HCEC 1CT (cell line): ENCODE results near the gene ZDHHC14.
"Not testable (repeated sequence)": the region's sequence is repeated elsewhere in the genome, so short reads cannot be mapped to it uniquely, and the experiment has no call there.

ENCODE experiments used
- DNase-seq: peaks from one replicate; pipeline ENCODE4 v3.0.0-alpha.2; 2017

ZDHHC14 gene

DNA sequence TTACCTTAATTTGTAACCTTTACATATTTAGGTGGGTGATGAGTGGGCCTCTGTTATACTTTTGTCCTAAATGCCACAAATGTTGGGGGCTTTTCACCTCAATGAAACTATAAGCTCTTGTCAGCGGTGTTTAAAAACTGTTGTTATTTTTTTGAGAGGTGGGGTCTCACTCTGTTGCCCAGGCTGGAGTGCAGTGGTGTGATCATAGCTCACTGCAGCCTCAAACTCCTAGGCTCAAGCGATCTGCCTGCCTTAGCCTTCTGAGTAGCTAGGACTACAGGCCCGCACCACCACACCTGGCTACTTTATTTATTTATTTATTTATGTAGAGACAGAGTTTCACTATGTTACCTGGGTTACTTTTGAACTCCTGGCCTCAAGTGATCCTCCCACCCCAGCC lies 66.7 kb downstream of the ZDHHC14 start:
- no peak for DNase-seq

DNA sequence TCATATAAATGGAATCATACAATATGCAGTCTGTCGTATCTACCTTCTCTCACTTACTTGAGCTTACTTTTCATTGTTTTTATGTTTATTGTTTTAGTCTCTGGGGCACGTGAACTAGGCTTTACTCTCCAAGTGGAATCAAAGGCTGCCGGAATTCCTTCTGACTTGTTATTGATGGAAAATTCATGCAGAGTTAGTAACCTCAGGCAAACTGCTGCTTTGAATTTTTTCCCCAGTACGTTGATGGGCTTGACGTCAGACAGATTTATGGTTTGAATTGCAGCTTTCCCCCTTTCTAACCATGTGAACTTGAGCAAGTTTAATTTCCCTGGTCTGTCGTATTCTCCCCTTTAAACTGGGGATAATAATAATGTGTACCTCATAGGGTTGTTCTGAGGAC lies 68.6 kb downstream of the ZDHHC14 start:
- no peak for DNase-seq

DNA sequence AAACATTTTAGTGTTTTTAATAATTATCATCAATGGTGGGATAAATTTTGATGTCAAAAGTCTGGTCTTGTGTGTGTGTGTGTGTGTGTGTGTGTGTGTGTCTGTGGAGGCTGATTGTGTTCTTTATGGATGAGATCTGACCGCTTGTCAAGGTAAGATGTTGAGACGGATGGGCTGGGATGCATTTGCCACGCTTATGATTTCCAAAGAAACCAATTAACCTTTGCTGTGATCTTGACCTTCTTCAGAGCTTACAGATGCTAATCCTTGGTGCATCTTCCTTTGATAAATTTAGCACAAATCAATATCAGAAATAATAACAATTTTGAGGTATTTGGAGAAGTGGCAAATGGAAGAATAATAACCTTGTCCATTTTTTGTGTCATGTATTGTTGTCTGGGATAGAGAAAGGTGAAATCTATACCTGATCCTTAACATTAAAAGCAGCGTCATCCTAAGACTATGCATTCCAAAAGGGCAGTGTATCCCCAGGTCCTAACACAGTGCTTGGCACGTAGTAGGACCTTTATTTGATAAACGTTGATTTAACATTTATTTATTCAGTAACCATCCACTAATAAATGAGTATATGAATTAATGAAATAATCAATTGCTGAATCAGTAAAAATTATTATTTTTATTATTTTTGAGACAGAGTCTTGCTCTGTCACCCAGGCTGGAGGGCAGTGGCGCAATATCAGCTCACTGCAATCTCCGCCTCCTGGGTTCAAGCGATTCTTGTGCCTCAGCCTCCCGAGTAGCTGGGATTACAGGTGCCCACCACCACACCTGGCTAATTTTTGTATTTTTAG lies 70.1 kb downstream of the ZDHHC14 start:
- no peak for DNase-seq

DNA sequence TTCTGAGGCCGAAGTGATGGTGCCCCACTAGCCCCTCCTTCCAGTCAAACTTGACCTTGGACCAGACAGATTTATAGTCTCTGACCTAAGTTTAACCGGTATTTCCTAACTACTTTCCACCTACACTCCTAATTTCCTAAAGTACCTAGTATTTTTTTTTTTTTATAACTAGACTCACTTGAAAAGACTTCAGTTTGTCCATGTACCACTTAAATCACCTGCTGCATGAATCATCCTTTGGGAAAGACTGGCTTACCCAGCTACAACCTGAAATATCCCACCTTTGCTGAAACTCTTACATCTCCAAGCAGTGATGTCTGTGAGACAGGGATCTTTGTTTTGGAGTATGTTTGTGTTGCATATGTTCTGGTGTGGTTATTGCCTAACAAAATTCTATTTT lies 71.1 kb downstream of the ZDHHC14 start:
- DNase-seq, result no peak

DNA sequence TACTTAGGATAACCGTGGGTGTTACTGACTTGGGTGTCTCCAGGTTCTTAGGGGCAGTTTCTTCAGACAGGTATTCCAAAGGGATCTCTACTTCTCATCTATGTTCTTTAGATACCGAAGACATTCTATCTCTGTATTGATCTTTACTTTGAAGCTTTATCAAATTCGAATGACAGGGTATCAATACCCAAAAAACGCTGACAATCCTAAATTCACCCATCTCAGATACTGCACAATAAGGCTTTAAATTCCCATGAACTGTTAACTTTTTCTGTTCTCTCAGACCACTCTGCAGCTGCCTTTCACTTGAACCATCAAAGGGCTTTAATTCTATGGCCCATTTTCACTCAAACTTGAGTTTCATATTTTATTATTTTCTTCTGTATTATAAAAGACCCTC lies 72.1 kb downstream of the ZDHHC14 start:
- no peak for DNase-seq

DNA sequence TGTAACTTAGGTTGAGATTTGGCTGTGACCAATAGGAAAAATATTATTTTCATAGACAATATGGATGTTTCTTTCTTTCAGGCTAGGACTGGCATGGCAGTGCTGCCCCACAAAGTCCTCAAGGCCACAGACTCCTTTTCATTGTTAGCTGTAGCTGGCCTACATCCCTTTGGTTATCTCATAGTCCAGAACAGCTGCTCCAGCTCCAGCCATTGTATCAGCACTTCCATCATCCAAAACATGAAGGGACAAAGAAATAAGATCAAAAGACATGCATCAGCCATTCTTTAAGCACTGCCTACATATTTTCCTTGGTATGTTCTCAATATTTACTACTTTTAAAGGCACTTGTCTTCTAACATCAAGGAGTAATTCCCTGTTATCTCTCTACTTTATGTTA lies 73.0 kb downstream of the ZDHHC14 start:
- no peak for DNase-seq

DNA sequence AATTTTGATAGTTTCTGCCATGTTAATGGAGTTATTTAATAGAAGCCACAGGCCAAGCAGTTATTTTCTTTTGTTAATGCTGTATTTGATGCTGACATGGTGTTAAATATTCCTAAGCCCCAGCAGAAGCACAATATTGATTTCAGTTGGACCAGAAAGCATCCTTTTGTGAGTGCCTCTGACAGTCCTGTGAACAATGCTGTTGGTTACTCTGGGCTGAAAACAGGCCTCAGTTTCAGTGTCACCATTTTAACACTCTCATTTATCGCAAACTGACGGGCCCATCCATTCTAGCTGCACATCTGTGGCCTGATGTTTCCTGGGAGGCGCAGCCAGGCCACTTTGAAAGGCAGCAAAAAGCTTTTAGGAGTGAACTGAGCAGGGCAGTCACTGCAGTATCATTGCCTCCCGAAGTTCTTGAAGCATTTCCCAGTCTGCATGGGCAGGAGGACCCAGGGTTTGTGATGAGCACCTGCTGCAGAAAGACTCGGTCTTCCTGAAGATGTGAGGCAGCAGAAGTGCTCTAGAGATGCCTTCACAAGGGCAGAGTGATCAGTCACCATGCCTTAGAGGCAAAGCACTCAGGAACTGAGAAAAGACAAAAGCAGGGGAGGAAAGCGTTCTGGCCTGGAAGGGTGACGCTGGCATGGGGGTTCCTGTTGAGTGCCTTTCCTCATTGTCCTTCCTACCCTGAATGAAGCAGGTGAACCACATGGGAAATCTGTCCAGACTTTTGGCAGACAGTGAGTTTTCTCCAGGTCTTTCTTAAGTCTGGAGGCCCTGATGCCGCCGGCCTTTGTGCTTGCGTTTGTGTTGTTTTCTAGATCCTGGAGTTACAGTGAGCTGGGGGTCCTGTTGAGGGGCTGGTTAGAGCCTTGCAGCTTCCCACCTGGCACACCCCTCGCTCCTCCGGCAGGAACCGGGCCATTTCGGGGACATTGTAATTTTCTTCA lies 74.0 kb downstream of the ZDHHC14 start:
- DNase-seq, result no peak

DNA sequence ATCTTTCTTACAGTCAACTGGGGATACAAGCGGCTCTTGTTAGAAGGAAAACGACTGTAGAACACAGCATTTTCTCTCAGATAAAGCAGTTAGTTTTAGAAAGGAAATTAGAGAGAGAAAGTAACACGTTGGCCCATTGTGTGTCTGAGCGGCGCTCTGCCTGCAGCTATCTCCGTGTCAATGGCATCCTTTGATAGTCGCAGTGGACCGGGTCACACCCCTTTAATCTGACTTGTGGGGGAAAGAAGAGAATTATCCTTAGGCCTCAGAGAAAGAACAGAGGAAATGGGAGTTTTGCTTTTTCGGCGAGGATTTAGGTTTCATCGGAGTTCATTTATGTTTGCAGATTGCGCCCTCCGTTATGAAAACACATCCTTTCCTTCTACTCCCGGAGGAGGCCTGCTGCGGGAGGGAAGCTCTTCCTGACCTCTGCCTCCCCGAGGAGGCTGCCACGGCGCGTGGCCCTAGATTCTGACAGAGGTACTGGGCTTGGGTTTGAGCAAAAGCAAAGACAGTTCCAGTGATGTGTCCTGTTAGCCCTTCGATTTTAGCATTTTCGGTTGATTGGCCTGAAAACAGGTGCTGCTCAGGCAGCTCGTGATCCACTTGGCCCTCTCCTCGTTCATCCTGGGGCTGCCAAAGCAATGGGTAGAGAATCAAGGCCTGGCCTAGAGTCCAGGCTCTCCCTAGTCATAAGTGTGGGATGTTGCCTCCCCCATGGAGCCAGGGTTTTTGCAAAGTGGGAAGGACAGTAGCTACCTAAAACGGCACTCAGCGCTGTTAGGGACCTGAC lies 74.9 kb downstream of the ZDHHC14 start:
- DNase-seq, result no peak

DNA sequence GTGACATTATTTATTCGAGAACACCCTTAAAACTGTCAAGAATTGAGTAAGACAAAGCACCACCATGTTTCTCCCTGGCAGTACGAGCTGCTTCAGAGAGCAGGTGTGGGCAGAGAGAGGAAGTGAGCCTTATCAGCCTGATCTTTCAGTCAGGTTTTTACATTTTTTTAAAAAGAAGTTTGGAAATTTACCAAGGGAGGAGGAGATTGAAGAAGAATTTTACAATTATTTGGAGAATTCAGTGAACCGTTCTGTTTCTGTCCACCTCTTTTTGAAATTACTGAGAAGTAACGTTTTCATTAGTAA lies 75.5 kb downstream of the ZDHHC14 start:
- no peak for DNase-seq

DNA sequence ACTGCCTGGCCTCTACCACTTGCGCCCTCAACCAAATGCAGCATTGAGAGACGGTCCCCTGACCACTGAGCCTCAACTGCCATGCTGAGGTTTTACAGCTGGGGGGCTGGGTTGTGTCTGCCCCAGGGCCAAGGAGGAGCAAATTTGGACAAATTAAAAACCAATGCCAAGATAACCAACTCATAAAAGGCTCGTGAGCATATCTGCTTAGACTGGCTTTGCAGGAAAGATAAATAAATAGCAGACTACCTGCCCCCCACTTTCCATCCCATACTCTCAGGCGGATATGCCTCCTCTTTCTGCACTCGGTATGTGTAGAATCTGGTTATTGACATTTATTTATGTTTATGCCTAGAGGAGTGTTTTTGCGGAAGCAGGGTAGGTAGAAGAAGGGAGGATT lies 76.8 kb downstream of the ZDHHC14 start:
- DNase-seq, result no peak

DNA sequence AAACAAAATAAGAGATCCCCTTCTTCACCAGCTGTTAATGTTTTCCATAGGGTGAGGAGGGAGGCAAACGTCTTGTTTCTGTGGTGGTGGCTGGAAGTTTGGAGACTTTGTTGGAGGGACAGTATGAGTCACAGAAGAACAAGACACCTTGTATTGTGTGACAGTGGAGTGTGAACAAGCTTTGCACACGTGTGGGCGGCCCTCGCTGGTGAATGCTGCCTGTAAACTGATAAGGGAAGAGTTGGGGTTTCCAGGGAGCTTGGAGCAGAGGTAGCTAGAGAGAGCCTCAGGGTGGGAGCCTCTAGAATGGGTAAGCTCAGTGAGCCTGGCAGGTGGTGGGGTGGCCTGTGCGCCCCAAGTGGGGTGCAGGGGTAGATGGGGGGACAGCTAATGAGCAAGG lies 78.3 kb downstream of the ZDHHC14 start:
- DNase-seq, result no peak

DNA sequence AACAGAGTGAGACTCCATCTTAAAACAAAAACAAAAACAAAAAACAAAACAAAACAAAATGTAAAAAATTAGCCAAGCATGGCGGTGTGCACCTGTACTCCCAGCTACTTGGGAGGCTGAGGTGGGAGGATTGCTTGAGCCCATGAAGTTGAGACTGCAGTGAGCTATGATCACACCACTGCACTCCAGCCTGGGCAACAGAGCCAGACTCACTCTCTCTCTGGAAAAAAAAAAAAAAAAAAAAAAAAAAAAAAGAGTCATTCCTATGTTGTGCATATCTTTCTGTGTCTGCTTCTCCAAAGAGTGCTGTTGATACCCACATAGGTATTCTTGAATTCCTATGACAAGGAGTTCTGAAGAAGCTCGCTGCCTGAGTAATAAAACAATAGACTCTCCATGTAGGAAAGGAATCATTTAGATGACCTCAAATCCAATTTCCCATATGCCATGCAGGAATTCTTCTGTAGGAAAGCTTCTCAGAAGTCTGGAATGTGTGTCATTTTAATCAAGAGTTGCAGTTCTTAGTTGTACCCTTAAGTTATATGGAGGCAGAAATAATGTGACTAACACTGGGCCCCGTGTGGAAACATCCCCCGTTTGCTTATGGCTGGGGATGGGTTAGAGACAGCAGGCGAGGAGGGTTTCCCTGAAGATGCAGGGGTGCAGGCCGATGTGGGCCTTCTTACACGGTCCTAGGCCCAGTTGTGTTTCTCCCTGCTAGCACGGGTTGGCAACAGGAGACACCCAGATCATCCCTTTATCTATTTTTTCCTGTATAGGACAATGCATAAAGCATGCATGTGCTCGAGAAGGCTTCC lies 79.4 kb downstream of the ZDHHC14 start:
- no peak for DNase-seq

DNA sequence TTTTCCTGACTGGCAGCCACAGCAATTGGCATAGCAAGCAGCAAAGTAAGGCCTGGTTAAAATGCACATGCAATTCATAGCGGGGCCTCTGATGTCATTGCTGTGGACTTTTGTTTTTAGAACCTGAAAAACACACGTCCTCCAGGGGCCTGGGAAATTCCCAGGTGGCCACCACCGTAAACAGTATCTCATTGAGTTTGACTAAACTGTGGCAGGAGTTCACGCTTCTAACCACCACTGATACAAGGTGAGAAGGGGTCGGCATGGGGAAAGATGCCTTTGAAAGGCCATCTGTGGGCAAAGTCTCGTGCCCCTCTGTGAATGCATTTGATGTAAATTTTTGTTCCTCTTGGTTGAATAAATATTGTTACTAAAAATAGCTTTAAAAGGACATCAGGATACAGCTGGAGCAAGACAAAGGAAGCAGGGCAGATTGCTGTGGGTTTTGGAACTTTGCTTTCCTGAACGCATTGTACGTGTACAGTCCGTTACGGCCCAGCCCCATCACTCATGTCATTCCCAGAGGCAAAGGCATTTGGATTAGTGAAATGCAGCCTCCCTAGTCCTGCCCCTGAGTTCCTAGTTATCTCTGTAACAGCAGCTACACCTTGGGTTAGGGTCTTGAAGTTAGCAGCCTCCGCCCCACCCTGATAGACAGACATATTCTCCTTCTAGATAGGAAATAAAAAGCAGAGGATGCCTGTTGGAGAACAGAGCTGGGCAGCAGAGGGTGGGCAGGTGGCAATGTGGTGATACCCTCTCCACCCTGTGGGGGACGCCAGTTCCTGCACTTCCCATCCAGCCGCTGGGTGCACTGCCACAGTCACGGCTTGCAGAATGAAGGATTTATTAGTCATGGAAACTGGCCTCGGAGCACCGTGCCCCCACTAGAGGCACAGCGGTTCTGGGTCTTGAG lies 80.3 kb downstream of the ZDHHC14 start:
- DNase-seq, result no peak

DNA sequence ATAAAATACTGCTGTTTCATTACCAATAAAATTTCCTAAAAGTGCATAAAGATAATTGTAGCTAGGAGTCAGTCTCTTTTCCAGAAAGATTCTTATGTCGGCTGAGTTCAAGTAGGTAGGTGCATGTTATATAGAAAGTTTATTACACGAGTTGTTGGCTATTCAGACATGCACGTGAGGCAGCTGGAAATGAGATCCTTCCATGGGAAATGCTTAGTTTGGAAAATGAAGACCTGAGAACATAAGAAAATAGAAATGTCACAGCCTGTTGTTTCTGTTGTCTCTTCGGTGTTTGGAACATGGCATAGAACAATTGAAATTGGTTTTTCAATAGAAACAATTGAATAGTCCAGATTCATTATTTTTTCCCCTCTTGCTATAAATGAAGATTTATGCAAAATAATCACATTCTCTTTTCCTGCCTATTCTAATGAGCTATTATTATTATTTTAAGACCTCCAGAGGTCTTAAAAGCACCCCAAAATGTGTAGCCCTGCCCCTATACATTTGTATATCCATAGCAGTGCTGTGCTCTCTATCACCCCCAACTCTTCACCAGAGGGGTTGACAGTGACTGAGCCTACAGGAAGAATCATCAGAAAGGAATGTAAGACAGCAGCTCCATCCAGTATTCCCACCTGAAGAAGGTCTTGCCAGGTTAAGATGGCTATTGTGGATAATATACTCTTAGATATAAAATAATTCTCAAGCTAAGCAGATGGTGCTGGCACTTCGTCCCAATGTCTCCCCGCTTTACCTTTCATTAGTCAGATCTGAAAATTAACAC lies 82.2 kb downstream of the ZDHHC14 start:
- no peak for DNase-seq

DNA sequence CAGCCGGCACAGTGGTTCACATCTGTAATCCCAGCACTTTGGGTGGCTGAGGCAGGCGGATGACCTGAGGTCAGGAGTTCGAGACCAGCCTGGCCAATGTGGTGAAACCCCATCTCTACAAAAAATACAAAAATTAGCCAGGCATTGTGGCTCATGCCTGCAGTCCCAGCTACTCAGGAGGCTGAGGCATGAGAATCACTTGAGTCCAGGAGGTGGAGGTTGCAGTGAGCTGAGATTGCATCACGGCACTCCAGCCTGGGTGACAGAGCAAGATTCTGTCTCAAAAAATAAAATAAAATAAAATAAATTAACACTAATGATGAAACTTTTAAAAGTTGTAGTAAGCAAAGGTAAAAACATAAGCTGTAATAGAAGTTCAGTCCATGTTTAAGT lies 82.7 kb downstream of the ZDHHC14 start:
- not testable (repeated sequence) for DNase-seq

DNA sequence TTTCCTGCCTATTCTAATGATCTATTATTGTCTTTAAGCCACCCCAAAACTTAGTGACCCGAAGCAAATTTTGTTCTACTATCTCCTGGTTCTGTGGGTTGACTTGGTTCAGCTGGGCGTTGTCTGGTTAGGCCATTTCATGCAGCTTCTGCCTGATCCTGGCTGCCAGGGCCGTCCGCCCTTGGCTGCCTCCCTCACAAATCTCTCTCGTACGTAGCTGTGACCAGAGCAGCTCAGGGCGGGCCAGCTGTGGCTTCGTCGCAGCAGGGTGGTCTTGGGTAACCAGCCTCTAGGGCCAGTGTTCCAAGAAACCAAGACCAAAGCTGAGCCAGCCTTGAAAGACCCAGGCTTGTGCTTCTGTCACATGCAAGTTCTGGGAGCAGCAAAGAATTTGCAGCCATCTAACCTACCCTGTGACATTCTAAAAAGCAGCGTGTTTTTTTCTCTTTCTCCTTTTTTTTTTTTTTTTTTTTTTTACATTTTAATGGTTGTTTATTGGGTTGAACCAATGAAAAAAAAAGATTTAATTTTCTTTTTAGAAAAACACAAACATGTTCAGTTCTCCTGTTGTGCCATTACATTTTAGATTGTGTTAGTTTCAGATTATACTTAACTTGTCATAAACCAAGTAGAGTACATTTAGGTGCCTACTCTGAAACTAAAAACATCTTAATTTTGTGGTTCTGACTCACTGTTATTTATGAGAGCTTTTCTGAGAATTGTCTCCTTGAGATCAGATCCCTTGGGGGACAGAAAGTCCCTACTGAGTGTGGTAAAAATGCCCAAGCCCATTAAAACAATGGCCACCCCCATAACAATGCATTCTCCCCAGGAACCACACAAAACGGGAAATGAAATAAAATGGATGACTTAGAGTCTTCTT lies 83.9 kb downstream of the ZDHHC14 start:
- DNase-seq, result no peak

DNA sequence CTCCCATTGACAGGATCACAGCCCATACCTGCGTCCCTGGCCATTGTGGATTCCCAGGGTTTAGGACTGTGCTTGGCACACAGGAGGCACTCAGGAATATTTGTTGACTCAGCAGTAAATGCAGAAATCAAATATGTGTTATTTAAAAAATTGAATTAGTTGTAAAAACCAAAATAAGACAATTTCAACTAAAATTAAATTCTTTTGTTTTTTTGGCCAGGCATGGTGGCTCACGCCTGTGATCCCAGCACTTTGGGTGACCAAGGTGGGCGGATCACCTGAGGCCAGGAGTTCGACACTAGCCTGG lies 85.3 kb downstream of the ZDHHC14 start:
- no peak for DNase-seq

DNA sequence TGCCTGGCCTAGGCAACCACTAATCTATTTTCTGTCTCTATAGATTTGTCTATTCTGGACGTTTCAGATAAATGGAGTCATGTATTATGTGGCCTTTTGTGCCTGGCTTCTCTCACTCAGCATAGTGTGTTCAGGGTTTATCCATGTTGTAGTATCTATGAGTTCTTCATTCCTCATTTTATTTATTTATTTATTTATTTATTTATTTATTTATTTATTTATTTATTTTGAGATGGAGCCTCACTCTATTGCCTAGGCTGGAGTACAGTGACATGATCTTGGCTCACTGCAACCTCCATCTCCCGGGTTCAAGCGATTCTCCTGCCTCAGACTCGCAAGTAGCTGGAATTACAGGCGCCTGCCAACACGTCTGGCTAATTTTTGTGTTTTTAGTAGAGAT lies 86.3 kb downstream of the ZDHHC14 start:
- DNase-seq, result not testable (repeated sequence)

DNA sequence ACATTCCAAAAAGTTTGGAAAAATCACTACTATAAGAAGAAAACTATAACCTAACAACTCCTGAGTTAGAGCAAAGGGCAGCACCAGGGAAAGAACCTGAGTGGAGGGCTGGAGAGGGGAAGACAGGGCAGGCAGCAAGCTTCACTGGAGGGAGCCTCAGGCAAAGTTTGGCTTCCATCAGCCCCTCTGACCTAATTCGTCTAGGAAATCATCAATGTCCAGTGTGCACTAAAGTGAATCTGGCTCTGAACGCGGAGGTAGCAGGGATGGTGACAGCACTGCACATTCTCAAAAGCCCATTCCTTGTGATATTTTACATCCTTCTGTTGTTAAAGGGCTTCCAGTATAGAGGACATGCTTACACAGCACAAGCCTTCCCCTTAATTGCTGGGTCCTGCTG lies 87.1 kb downstream of the ZDHHC14 start:
- no peak for DNase-seq

DNA sequence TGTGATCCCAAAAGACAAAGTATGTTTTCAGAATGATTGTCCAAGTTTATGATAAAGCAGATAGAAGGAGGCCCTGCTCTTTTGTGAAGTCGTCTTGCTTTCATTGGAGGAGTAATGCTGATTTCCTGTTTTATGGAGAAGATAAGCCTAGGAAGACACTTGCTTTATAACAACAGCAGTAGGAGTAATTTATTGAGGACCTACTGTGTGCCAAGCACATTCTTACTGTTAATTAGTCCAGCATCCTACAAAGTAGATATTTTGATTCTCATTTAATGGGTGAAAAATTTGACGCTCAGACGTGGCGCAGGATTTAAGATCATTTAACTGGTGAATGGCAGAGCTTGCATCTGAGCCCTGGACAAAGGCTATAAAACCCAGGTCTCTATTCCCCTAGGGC lies 87.6 kb downstream of the ZDHHC14 start:
- no peak for DNase-seq
